GM10266 (cell line): ENCODE measurements around the gene LDLRAD3.

Source experiments
- DNase-seq: peaks from one replicate; pipeline ENCODE4 v3.0.0; 2012; ENCODE audit errors: extremely low spot score
- CTCF ChIP-seq: IDR thresholded peaks from 2 replicates; pipeline ENCODE4 v1.5.1; 2012; ENCODE audit warnings: mild to moderate bottlenecking, low read depth; ENCODE audit not compliant: control insufficient read depth, insufficient read depth; ENCODE audit errors: missing control alignments

LDLRAD3 gene

GRCh38 chr11:36161572-36161971, 217.7 kb downstream of the LDLRAD3 start:
- no peak for TF ChIP-seq CTCF
- no peak for DNase-seq

GRCh38 chr11:36162006-36162882, 218.4 kb downstream of the LDLRAD3 start:
- DNase-seq, result no peak
- TF ChIP-seq CTCF, result no peak

GRCh38 chr11:36162883-36163434, 219.1 kb downstream of the LDLRAD3 start:
- TF ChIP-seq CTCF, result no peak
- no peak for DNase-seq

GRCh38 chr11:36164506-36165250, 220.8 kb downstream of the LDLRAD3 start:
- no peak for DNase-seq
- no peak for TF ChIP-seq CTCF

GRCh38 chr11:36165621-36166397, 221.9 kb downstream of the LDLRAD3 start:
- no peak for TF ChIP-seq CTCF
- DNase-seq, result no peak

GRCh38 chr11:36167073-36167472, 223.2 kb downstream of the LDLRAD3 start:
- no peak for DNase-seq

More at GRCh38 chr11:36167073-36167472, 223.2 kb downstream of the LDLRAD3 start:
- TF ChIP-seq CTCF, result no peak
